ENCODE results near the gene RNPEP.
"Not testable (repeated sequence)": the region's sequence is repeated elsewhere in the genome, so short reads cannot be mapped to it uniquely, and the experiment has no call there.

RNPEP gene

GRCh38 chr1:202038688-202039346, 56.4 kb downstream of the RNPEP start:
- no peak for DNase-seq

DNA sequence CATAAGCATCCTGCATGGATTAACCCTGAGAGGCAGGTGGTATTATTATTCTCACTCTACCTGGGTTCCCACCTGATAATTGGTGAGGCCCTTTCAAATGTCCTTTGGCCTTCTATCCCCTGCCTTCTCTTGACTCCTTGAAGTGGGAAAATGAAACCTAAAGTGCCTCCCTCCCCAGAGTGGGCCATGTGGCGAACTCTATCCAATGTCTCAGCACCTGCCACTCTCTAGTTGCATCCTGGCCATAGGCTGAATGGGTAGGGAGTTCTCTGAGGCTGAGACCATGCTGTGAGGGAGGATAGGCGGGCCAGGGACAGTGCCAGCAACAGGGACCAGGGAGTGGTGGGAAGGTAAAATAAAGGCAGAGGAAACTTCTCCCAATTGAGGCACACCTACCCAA, 63.3 kb downstream of the RNPEP start:
- DNase-seq = no peak

DNA sequence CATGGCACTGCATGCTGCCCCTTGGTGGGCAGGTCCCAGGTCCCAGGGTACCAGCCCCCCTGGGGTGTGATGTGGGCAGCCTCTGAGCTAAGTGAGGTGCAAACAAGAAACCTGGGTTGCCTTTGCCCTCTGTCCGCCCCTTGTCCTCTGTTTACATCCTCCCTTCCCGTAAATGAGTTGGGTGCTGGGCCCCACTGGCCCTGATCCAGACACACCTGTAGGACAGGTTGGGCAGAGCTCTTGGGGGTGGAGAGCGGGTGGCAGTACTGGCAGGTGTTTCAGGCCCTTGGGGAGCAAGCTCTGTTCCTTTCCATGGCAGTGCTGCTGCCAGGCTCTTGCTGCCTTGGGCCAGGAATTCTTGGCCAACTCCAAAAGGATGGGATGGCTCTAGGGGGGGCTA, 63.8 kb downstream of the RNPEP start:
- DNase-seq = no peak

GRCh38 chr1:202046748-202047708, 64.6 kb downstream of the RNPEP start:
- DNase-seq = no peak

- no peak for DNase-seq
These were observed 65.5 kb downstream of the RNPEP start for GRCh38 chr1:202047977-202048376.

DNA sequence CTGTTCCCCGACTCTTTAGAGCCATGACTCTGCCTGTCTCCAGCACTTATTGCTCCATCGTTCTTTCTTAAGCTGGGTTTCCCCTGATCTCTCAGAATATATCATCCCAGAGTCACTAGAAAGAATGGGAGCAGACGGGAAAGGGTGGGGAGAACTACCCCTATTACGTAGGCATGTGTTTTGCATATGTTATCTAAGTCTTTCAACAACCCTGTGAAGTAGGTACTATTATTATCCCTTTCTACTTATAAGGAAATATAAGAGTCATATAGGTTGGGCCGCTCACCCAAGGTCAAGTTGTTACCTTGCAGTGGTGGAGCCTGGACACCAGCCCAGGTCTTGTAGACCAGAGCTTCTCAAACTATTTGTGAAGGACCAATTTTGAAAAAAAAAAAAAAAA, 66.7 kb downstream of the RNPEP start:
- DNase-seq = no peak

DNA sequence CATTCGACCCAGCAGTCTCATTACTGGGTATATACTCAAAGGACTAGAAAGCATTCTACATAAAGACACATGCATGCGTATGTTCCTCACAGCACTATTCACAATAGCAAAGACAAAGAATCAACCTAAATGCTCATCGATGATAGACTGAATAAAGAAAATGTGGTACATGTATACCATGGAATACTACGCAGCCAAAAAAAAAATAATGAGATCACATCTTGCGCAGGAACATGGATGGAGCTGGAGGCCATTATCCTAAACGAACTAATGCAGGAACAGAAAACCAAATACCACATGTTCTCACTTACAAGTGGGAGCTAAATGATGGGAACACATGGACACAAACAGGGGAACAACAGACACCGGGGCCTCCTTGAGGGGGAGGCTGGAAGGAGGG, 71.6 kb downstream of the RNPEP start:
- no peak for DNase-seq

GRCh38 chr1:202054673-202055072, 72.2 kb downstream of the RNPEP start:
- DNase-seq = not testable (repeated sequence)

Measured in activated CD8-positive, alpha-beta memory T cell treated with anti-CD3 and anti-CD28 coated beads, Interleukin-2, amount 50 U/mL, for 4 hours (primary cell).